ENCODE results near the gene MGAT3. TPM values are rescaled to one million over a fixed set of nuclear protein-coding genes. Genes with fewer than 3 reads are reported as not detected.

The MGAT3 gene
- total RNA-seq, 1 experiment from 2014 or later: 0.20 TPM

DNA sequence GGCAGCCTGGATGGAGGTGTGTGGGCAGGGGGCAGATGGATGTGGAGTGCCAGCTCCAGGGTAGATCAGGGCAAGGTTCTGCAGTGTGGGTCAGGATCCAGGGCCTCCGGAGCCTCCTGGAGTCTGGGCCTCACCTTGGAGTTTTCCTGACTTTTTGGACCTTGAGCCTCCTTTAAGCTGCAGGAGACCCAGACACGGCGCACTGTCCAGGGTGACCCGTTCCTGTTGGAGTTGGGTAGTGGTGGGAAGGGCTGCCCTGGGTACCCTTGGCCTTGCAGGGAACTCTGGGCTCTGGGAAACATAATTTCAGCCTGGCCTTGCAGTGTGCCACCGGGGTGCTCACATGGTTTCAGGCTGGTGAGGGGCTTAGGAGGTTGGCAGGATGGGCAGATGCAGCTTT, 17.0 kb downstream of the MGAT3 start:
- Histone ChIP-seq H3K36me3 (ENCODE audit: control insufficient read depth in 1 of 2, insufficient read depth in 2 of 2, low read length in 2 of 2) (no peaks in the 10 kb centered on the region), H3K27ac (ENCODE audit: low read depth, low read length) (no peak overlapping the region), H2AFZ (ENCODE audit: low read depth, low read length, poor library complexity, severe bottlenecking) (no peak overlapping the region), H3K9ac (ENCODE audit: low read length) (no peak overlapping the region), H3K4me1 (ENCODE audit: control insufficient read depth in 1 of 2, insufficient read depth in 2 of 2, low read length in 2 of 2) (peaks cover 0 to 13% of the 10 kb centered on the region in 2 experiments; a peak in 1 of 4 replicates), H3K9me3 (ENCODE audit: control insufficient read depth in 1 of 2, insufficient read depth in 1 of 2, low read depth in 1 of 2, low read length in 2 of 2) (no peaks in the 10 kb centered on the region), H3K9me2 (ENCODE audit: insufficient read depth) (no peaks in the 10 kb centered on the region), H3K79me2 (ENCODE audit: insufficient read depth, low read length) (no peaks in the 10 kb centered on the region), H3K4me2 (ENCODE audit: low read length) (no peak overlapping the region), H3K27me3 (ENCODE audit: insufficient read depth, low read length) (no peaks in the 10 kb centered on the region), H4K20me1 (ENCODE audit: insufficient read depth) (no peaks in the 10 kb centered on the region), H3K4me3 (replicated peaks in 1 of 2; ENCODE audit: low read depth in 1 of 2, low read length in 2 of 2) (no peak overlapping the region)
- no TSS peak for BruUV-seq (replicated peaks)
- POLR2A ChIA-PET: no interaction called here
- no peak for ATAC-seq
- RAD21 ChIA-PET (ENCODE audit: low non-redundant PET in 1 of 2, low total read pairs in 2 of 2, uncharacterized antibody in 2 of 2, unreplicated experiment in 2 of 2): no interaction called here
- TF ChIP-seq EZH2 (IDR thresholded peaks at IDR 0.05) (no peak), ZFX (IDR thresholded peaks at IDR 0.05) (no peak), CTCF (IDR thresholded peaks at IDR 0.05 in 2 of 3, conservative IDR thresholded peaks at IDR 0.05 in 1 of 3; ENCODE audit: borderline replicate concordance in 1 of 3, insufficient read depth in 1 of 3, low read depth in 2 of 3, low read length in 2 of 3) (no peak), POLR2A (IDR thresholded peaks at IDR 0.05; ENCODE audit: borderline replicate concordance, extremely low read depth, insufficient read depth, insufficient read length) (no peak), YY1 (IDR thresholded peaks at IDR 0.05; ENCODE audit: extremely low read depth, insufficient replicate concordance, low read depth, low read length) (no peak)
- TF ChIP-seq, protein P1, sequence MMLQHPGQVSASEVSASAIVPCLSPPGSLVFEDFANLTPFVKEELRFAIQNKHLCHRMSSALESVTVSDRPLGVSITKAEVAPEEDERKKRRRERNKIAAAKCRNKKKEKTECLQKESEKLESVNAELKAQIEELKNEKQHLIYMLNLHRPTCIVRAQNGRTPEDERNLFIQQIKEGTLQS (IDR thresholded peaks at IDR 0.05): no peak
- TF ChIP-seq, protein P2, sequence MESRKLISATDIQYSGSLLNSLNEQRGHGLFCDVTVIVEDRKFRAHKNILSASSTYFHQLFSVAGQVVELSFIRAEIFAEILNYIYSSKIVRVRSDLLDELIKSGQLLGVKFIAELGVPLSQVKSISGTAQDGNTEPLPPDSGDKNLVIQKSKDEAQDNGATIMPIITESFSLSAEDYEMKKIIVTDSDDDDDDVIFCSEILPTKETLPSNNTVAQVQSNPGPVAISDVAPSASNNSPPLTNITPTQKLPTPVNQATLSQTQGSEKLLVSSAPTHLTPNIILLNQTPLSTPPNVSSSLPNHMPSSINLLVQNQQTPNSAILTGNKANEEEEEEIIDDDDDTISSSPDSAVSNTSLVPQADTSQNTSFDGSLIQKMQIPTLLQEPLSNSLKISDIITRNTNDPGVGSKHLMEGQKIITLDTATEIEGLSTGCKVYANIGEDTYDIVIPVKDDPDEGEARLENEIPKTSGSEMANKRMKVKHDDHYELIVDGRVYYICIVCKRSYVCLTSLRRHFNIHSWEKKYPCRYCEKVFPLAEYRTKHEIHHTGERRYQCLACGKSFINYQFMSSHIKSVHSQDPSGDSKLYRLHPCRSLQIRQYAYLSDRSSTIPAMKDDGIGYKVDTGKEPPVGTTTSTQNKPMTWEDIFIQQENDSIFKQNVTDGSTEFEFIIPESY (IDR thresholded peaks at IDR 0.05; ENCODE audit: extremely low read depth, insufficient replicate concordance, low read length): no peak
- CTCF ChIA-PET: no interaction called here
- intact Hi-C loops (cut with micrococcal nuclease): no loop called here
- DNase-seq (ENCODE audit: low read depth, low spot score): no peak

Measured in HCT116 (cell line).